Skeletal muscle tissue (tissue), 4 donors: ENCODE measurements around the gene FRY. TPM values are rescaled to one million over a fixed set of nuclear protein-coding genes. Genes with fewer than 3 reads are reported as not detected.

Experiments
- H3K27ac ChIP-seq: one replicate; pipeline ENCODE4 v1.7.0; 2013; ENCODE audit warnings: mild to moderate bottlenecking, low read depth, low read length, inconsistent platforms
- H3K27me3 ChIP-seq, 3 donors: one replicate each; pipeline ENCODE4 v1.7.0; 2013; ENCODE audit warnings: low read length in 3 of 3; ENCODE audit not compliant: control insufficient read depth in 3 of 3, insufficient read depth in 3 of 3
- H3K36me3 ChIP-seq, 3 donors: one replicate each; pipeline ENCODE4 v1.7.0; 2013; ENCODE audit warnings: low read length in 3 of 3; ENCODE audit not compliant: control insufficient read depth in 3 of 3, insufficient read depth in 3 of 3
- H3K4me1 ChIP-seq, 3 donors: one replicate each; pipeline ENCODE4 v1.7.0; 2013; ENCODE audit warnings: low read length in 3 of 3, mild to moderate bottlenecking in 3 of 3; ENCODE audit not compliant: control insufficient read depth in 3 of 3, insufficient read depth in 3 of 3
- H3K4me3 ChIP-seq, 3 donors: one replicate each; pipeline ENCODE4 v1.7.0; 2013; ENCODE audit warnings: low read length in 3 of 3
- H3K9ac ChIP-seq, 3 donors: one replicate each; pipeline ENCODE4 v1.7.0; 2013; ENCODE audit warnings: low read length in 3 of 3, mild to moderate bottlenecking in 3 of 3, moderate library complexity in 2 of 3, low read depth in 1 of 3
- H3K9me3 ChIP-seq, 3 donors: one replicate each; pipeline ENCODE4 v1.7.0; 2013; ENCODE audit warnings: low read length in 3 of 3; ENCODE audit not compliant: control insufficient read depth in 3 of 3
- total RNA-seq: library from RNA; depleted of rRNA; stranded (reverse); fragments of >200 nt; gene quantifications from one replicate; pipeline ENCODE4 v1.2.3, GENCODE V29; 2014
- donor health status: Osteomylitis.

The FRY gene
- total RNA-seq, 1 donor from 2014 or later: 59.0 TPM

DNA sequence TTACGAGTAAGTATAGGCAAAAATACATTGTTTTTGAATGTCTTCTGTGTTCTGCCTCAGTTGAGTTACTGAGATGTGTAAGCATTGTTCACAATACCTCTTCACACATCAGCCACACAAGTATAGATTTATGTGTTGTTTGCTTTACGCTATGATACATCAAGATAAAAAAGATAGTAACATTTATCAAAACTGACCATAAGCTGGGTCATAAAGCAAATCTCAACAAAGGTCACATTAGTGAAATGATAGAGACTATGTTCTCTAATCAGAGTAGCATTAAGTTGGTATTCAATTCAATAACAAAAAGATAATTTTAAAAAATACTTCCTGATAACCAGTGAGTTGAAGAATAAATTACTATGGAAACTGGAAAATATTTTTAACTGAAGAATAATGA, 156.1 kb downstream of the FRY start:
- no peaks in the 10 kb centered on the region for H3K4me1 ChIP-seq
- H3K4me3 ChIP-seq: no peak overlapping the region
- no peak overlapping the region for H3K27ac ChIP-seq
- H3K36me3 ChIP-seq: peaks cover 5 to 45% (median 34%) of the 10 kb centered on the region in 3 donors
- H3K9ac ChIP-seq: no peak overlapping the region
- no peaks in the 10 kb centered on the region for H3K27me3 ChIP-seq
- no peaks in the 10 kb centered on the region for H3K9me3 ChIP-seq

DNA sequence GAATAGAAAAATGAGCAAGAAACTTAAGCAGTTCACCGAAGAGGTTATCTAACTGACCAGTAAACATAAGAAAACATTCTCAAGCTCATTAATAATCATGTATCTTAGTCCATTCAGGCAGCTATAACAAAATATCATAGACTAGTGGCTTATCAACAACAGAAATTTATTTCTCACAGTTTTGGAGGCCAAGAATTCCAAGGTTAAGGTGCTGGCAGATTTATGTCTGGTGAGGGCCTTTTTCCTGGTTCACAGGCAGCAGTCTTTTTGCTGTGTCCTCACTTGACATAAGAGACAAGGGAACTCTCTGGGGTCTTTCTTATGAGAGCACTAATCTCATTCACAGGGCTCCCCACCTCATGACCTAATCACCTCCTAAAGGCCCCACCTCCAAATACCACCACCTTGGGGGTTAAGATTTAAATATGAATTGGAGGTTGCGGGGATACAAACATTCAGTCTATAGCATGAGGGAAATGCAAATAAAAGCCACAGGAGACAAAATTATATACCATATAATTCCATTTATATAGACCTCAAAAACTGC, 160.0 kb downstream of the FRY start:
- Histone ChIP-seq H3K4me3 (no peak overlapping the region), H3K4me1 (no peaks in the 10 kb centered on the region), H3K27ac (no peak overlapping the region), H3K27me3 (no peaks in the 10 kb centered on the region), H3K9me3 (no peaks in the 10 kb centered on the region), H3K9ac (no peak overlapping the region), H3K36me3 (peaks cover 5 to 35% (median 27%) of the 10 kb centered on the region in 3 donors)

DNA sequence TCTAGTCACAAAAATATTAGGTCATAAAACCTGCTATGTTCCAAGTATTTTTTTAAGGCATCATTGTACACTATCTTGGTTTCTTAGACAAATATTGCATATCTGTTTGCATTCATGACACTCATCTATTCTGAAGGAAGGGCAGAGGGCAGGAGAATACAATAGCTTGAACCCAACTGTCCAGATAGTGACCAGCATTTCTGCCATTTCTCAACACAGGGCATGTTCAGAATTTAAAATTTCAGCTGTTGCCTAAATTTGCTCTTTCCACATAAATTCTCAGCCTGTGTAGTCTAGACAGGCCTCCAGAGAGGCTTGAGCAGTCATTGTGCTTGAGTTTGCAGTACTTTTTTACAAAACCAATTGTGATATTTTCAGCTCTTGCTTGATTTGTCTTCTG, 164.1 kb downstream of the FRY start:
- Histone ChIP-seq H3K36me3 (peaks cover 0 to 13% (median 13%) of the 10 kb centered on the region in 3 donors), H3K9me3 (no peaks in the 10 kb centered on the region), H3K27me3 (no peaks in the 10 kb centered on the region), H3K27ac (no peak overlapping the region), H3K9ac (no peak overlapping the region), H3K4me1 (no peaks in the 10 kb centered on the region), H3K4me3 (no peak overlapping the region)

DNA sequence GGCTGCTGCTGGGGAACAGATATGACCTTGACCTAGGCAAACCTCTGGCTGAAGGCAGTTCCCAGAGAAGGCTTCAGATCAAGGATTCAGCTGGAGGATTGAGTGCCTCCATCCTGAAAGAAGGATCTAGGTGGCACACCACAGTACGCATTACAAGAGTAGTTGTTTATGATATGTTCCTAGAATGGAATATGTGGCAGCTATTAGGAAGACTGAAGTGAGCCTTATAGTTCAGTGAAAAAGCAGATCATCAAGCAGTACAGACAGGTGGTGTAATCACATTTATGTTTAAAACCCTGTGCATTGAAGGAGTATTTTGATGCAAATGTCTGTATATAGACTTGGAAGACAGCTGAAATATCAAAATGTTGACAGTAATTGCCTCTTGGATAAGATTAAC, 167.6 kb downstream of the FRY start:
- H3K9me3 ChIP-seq: no peaks in the 10 kb centered on the region
- no peaks in the 10 kb centered on the region for H3K27me3 ChIP-seq
- no peak overlapping the region for H3K4me3 ChIP-seq
- H3K9ac ChIP-seq: no peak overlapping the region
- H3K4me1 ChIP-seq: no peaks in the 10 kb centered on the region
- H3K36me3 ChIP-seq: peaks cover 2 to 13% (median 9%) of the 10 kb centered on the region in 3 donors
- no peak overlapping the region for H3K27ac ChIP-seq

DNA sequence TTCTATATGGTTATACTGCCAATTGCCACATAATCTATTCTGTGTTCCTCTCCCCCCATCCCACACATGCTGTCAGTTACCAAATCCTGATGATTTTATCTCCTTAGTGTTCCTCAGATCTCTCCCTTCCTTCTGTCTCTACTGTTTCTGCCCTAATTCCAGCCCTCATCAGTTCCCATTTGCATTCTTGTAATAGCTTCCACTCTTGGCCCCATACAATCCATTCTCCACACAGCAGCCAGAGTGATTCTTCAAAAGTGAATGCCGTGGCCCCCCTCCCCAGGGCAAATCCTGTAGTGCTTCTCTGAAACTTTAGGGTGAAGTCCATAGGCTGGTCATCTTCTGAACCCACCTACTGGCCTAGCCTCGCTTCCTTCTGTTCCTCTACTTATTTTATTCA, 169.2 kb downstream of the FRY start:
- Histone ChIP-seq H3K27ac (peak overlapping the region; percentile 58), H3K9ac (no peak overlapping the region), H3K36me3 (peaks cover 2 to 14% (median 11%) of the 10 kb centered on the region in 3 donors), H3K4me1 (no peaks in the 10 kb centered on the region), H3K4me3 (no peak overlapping the region), H3K9me3 (no peaks in the 10 kb centered on the region), H3K27me3 (no peaks in the 10 kb centered on the region)

DNA sequence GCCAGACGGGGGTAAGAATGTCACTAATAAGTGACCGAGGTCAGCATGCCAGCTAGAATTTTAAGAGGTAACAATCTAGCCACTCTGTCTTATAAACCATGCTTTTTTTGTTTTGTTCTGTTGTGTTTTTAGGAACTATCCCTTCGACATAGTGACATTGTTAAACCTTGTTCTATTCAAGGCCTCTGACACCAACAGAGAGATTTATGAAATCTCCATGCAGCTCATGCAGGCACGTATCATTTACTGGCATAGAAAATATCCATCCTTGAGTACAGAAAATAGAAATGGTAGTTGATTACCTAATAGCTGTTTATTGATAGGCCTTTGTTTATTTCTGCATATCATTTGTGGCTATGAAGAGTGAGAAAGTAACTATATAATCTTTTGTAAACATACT, 170.2 kb downstream of the FRY start:
- no peak overlapping the region for H3K4me3 ChIP-seq
- H3K27ac ChIP-seq: peak overlapping the region; percentile 58
- H3K9me3 ChIP-seq: no peaks in the 10 kb centered on the region
- no peak overlapping the region for H3K9ac ChIP-seq
- peaks cover 2 to 14% (median 12%) of the 10 kb centered on the region in 3 donors for H3K36me3 ChIP-seq
- H3K27me3 ChIP-seq: no peaks in the 10 kb centered on the region
- no peaks in the 10 kb centered on the region for H3K4me1 ChIP-seq

DNA sequence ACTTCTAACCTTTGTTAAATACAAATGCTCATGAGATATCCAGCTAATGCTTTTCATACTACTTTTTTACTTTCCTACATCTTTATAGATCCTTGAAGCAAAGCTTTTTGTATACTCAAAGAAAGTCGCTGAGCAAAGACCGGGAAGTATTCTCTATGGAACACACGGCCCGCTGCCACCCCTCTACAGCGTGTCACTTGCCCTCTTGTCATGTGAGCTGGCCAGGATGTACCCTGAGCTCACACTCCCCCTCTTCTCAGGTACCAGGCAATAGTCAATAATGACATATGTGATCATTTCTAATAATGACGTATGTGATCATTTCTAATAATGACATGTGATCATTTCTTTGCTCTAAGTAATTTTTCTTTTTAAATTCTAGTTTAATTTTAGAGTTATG, 170.7 kb downstream of the FRY start:
- no peaks in the 10 kb centered on the region for H3K4me1 ChIP-seq
- H3K9me3 ChIP-seq: no peaks in the 10 kb centered on the region
- peak overlapping the region; percentile 58 for H3K27ac ChIP-seq
- H3K36me3 ChIP-seq: peaks cover 2 to 14% (median 12%) of the 10 kb centered on the region in 3 donors
- H3K4me3 ChIP-seq: no peak overlapping the region
- no peak overlapping the region for H3K9ac ChIP-seq
- H3K27me3 ChIP-seq: no peaks in the 10 kb centered on the region

DNA sequence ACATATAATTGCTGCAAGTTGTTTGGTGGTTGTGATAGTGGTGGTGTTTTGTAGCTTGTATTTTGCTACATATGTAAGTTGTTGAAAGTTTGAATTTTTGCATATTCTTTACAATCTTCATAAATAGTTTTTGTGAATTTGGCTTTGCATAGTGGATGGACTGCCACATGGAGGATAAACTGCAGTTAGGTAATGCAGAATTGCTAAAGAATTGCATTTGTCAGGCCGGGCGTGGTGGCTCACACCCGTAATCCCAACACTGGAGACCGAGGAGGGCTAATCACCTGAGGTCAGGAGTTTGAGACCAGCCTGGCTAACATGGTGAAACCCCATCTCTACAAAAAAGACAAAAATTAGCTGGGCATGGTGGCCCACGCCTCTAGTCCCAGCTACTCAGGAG, 171.6 kb downstream of the FRY start:
- no peak overlapping the region for H3K27ac ChIP-seq
- H3K9me3 ChIP-seq: no peaks in the 10 kb centered on the region
- no peaks in the 10 kb centered on the region for H3K4me1 ChIP-seq

DNA sequence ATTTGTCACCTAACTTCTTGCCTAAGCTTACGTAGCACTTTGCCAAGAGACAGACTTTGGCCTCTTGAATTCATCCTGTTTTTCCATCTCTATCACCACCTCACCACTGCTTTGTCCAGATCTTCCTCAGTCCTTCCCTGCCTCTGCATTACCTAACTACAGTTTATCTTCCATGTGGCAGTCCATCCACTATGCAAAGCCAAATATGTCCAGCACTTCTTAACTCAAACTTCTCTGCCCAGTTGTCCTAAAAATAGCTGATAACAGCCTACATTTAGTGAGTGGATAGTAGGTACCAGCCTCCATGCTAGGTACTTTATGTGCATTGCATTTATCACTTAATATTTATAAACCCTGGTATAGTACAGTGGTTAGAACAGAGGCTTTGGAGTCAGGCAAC, 172.2 kb downstream of the FRY start:
- no peaks in the 10 kb centered on the region for H3K4me1 ChIP-seq
- H3K36me3 ChIP-seq: peaks cover 7 to 20% (median 16%) of the 10 kb centered on the region in 3 donors
- no peaks in the 10 kb centered on the region for H3K9me3 ChIP-seq
- no peak overlapping the region for H3K4me3 ChIP-seq
- no peak overlapping the region for H3K9ac ChIP-seq
- H3K27ac ChIP-seq: no peak overlapping the region
- H3K27me3 ChIP-seq: no peaks in the 10 kb centered on the region

More for the DNA sequence above, 171.6 kb downstream of the FRY start:
- Histone ChIP-seq H3K4me3 (no peak overlapping the region), H3K27me3 (no peaks in the 10 kb centered on the region), H3K36me3 (peaks cover 2 to 15% (median 12%) of the 10 kb centered on the region in 3 donors), H3K9ac (no peak overlapping the region)

DNA sequence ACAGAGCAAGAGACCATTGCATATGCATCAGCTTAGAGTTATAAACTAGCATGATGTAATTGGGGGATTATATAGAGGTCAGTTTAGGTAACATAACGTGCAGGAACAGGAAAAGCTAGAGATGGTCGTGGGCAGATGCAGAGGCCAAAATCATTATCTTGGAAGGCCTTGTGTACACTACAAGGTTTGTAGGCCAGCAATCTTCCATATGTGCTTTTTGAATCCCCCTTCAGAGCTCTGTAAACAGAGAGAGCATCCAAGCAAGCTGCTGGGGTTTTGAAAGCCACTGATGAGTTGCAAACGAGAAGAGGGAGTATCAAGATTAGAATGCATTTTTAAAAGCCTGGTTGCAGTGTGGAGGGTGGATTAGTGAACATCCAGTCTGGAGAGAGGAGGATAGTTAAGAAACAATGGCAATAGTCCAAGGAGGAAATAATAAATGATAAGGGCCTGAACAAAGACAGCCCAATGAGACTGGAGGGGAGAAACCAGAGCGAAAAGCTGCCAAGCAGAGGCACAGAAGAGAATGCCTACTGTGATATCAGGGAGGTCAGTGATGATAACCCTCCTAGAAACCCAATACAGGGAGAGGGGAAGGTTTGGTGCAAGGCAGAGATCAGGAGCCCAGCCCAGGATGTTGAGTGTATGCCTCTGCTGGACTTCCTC, 174.0 kb downstream of the FRY start:
- peaks cover 8 to 28% (median 23%) of the 10 kb centered on the region in 3 donors for H3K36me3 ChIP-seq
- H3K27ac ChIP-seq: no peak overlapping the region
- no peaks in the 10 kb centered on the region for H3K9me3 ChIP-seq
- H3K9ac ChIP-seq: no peak overlapping the region
- no peaks in the 10 kb centered on the region for H3K4me1 ChIP-seq
- no peaks in the 10 kb centered on the region for H3K27me3 ChIP-seq
- H3K4me3 ChIP-seq: no peak overlapping the region
